Measurements from ENCODE around the gene SMAD6.

DNA sequence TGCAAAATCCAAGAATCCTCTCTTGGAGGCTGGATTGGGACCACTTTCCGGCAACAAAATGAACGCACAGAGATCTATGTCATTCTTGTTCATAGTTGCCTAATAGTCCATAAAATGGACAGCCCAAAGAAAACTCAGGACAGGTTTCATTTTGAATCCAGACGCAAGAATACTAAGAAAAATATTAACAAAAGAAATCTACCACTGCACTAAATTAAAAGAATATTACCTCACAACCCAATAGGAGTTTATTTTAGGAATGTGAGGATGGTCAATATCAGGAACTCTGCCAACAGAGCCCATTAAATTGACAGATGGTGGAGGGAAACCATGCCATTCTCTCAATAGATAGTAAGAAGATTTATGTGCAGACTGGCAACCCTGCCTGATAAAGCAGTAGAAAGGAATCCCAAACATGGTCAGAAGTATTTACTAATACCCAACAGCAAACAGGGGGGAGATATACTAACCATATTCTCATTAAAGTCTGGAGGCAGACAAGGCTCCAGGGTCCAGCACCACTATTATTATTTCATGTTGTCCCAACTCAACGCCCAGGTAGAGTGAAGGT lies 127.6 kb downstream of the SMAD6 start:
- TF ChIP-seq, protein P1, sequence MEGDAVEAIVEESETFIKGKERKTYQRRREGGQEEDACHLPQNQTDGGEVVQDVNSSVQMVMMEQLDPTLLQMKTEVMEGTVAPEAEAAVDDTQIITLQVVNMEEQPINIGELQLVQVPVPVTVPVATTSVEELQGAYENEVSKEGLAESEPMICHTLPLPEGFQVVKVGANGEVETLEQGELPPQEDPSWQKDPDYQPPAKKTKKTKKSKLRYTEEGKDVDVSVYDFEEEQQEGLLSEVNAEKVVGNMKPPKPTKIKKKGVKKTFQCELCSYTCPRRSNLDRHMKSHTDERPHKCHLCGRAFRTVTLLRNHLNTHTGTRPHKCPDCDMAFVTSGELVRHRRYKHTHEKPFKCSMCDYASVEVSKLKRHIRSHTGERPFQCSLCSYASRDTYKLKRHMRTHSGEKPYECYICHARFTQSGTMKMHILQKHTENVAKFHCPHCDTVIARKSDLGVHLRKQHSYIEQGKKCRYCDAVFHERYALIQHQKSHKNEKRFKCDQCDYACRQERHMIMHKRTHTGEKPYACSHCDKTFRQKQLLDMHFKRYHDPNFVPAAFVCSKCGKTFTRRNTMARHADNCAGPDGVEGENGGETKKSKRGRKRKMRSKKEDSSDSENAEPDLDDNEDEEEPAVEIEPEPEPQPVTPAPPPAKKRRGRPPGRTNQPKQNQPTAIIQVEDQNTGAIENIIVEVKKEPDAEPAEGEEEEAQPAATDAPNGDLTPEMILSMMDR (conservative IDR thresholded peaks at IDR 0.05; ENCODE audit: low read length), result no peak
- no peak for TF ChIP-seq EZH2phosphoT487 (IDR thresholded peaks at IDR 0.05; ENCODE audit: borderline replicate concordance)
